Measurements from ENCODE around the gene MAMSTR. TPM values are rescaled to one million over a fixed set of nuclear protein-coding genes. Genes with fewer than 3 reads are reported as not detected.
"Not testable (repeated sequence)": the region's sequence is repeated elsewhere in the genome, so short reads cannot be mapped to it uniquely, and the experiment has no call there.

The MAMSTR gene
- total RNA-seq, 1 donor from 2014 or later, result 3.4 TPM

DNA sequence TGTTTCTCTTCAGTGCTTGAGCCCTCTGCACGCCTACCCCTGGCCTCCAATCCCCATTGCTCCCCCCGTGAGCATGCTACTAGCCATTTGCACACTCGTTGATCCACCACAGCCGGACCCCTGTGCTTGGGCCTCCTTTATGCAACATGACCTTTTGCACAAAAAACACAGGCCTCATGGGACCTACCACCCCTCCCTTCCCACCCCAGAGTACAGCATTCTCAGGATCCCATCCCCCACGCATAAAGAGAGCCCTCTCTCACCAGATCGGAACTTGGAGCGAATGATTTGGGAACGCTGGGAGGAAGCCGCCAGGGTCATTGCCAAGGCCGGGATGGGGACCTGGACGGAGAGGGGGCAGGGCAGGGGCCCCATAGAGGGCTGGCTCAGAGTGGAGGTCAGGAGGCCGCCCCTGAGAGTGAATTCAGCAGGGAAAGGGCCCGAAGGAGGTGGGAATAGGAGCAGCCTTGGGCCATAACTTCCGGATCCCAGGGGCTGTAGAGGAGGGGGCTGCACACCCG, 754 bp downstream of the MAMSTR start:
- no peaks in the 10 kb centered on the region for H3K9me3 ChIP-seq
- H3K27me3 ChIP-seq, result no peaks in the 10 kb centered on the region
- peak overlapping the region; percentile 50 for H3K27ac ChIP-seq
- no peak for DNase-seq (ENCODE audit: extremely low spot score in 2 of 2)
- H3K36me3 ChIP-seq, result no peaks in the 10 kb centered on the region
- TF ChIP-seq POLR2AphosphoS5 (IDR thresholded peaks at IDR 0.05; ENCODE audit: insufficient read depth in 1 of 2, low read depth in 1 of 2) (no peak), POLR2A (IDR thresholded peaks at IDR 0.05) (no peak)
- H3K4me3 ChIP-seq, result no peak overlapping the region
- peaks cover 55% of the 10 kb centered on the region for H3K4me1 ChIP-seq
- intact Hi-C loops (cut with DNase I), result no loop called here

GRCh38 chr19:48718106-48718505, 1.4 kb downstream of the MAMSTR start:
- Histone ChIP-seq H3K27ac (peak overlapping the region; percentile 37), H3K4me1 (peaks cover 61% of the 10 kb centered on the region)
- intact Hi-C loops (cut with DNase I); H3K9me3 ChIP-seq; DNase-seq (ENCODE audit: extremely low spot score in 2 of 2); H3K4me3 ChIP-seq; H3K27me3 ChIP-seq; H3K36me3 ChIP-seq: not testable (repeated sequence)

DNA sequence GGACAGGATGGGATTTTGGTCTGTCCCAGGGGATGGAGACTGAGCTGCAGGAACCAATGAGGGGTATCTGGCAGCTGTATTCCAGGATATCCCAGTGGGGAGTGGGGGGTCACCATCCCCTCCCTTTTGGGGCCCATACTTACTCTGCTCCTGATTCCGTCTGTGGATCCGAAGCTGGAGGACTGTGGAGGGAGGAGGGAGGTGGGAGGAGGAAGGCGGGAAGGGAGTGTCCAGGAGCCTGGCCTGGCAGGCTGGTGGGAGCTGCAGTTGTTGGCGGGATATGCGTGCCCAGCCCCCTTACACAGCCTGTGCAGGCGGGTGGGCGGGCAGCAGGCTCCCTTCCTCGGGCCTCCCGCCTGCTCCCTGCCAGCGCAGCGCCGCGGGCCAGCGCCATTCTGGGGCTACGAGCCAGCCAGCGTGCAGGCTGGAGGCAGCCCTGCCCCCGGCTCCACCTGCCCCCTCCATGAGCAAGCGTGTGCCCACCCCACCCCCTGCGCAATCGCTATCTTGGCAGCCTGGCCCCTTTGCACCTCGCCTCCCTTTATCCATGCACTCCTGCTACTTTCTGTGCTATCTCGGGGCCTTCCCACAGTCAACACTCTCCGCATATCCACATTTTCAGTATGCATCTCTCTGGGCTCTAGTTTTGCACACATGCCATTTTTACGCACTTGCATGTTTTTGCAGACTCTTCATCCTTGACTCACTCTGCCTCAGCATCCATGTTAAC, 2.8 kb downstream of the MAMSTR start:
- Histone ChIP-seq H3K27ac (peak overlapping the region; percentile 95), H3K27me3 (no peaks in the 10 kb centered on the region), H3K36me3 (no peaks in the 10 kb centered on the region), H3K4me3 (peak overlapping the region; percentile 43 to 62), H3K9me3 (no peaks in the 10 kb centered on the region), H3K4me1 (peaks cover 66% of the 10 kb centered on the region)
- intact Hi-C loops (cut with DNase I), result no loop called here
- DNase-seq (ENCODE audit: extremely low spot score in 2 of 2), result no peak
- TF ChIP-seq POLR2A (IDR thresholded peaks at IDR 0.05), result no peak
- TF ChIP-seq POLR2AphosphoS5 (IDR thresholded peaks at IDR 0.05; ENCODE audit: insufficient read depth in 1 of 2, low read depth in 1 of 2), result peak in 1 of 2 donors; percentile 50

DNA sequence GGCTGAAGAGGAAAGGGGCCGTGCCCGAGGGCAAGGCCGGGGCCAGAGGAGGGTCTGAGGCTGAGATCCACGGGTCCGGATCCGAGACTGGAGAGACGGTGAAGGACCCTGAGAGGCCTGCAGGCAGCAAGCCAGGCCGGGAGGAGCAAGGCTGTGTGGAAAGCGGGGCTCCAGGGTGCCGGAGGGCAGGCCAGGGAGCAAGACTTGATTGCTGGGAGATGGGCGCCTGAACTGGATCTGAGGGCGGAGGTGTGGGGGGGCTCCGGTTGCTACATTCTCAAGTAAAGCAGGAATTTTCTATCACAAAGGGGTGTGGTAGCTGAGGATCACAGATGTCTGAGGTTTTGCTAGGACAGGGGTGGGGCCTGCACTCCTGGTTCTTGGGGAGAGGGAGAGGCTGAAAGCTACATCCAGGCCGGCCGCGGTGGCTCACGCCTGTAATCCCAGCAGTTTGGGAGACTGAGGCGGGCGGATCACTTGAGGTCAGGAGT, 3.8 kb downstream of the MAMSTR start:
- TF ChIP-seq POLR2A (IDR thresholded peaks at IDR 0.05) (no peak), POLR2AphosphoS5 (IDR thresholded peaks at IDR 0.05; ENCODE audit: insufficient read depth in 1 of 2, low read depth in 1 of 2) (peak in 1 of 2 donors; percentile 11)
- TF ChIP-seq, protein P1, sequence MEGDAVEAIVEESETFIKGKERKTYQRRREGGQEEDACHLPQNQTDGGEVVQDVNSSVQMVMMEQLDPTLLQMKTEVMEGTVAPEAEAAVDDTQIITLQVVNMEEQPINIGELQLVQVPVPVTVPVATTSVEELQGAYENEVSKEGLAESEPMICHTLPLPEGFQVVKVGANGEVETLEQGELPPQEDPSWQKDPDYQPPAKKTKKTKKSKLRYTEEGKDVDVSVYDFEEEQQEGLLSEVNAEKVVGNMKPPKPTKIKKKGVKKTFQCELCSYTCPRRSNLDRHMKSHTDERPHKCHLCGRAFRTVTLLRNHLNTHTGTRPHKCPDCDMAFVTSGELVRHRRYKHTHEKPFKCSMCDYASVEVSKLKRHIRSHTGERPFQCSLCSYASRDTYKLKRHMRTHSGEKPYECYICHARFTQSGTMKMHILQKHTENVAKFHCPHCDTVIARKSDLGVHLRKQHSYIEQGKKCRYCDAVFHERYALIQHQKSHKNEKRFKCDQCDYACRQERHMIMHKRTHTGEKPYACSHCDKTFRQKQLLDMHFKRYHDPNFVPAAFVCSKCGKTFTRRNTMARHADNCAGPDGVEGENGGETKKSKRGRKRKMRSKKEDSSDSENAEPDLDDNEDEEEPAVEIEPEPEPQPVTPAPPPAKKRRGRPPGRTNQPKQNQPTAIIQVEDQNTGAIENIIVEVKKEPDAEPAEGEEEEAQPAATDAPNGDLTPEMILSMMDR (IDR thresholded peaks at IDR 0.05), result no peak
- Histone ChIP-seq H3K27ac (peak overlapping the region; percentile 95), H3K4me1 (peaks cover 66% of the 10 kb centered on the region), H3K36me3 (no peaks in the 10 kb centered on the region), H3K9me3 (no peaks in the 10 kb centered on the region), H3K4me3 (peak overlapping the region; percentile 58 to 62), H3K27me3 (no peaks in the 10 kb centered on the region)
- intact Hi-C loops (cut with DNase I), result no loop called here
- DNase-seq (ENCODE audit: extremely low spot score in 2 of 2), result no peak

GRCh38 chr19:48714759-48715675, 4.5 kb downstream of the MAMSTR start:
- TF ChIP-seq, protein P1 (IDR thresholded peaks at IDR 0.05), result no peak
- TF ChIP-seq POLR2AphosphoS5 (IDR thresholded peaks at IDR 0.05; ENCODE audit: insufficient read depth in 1 of 2, low read depth in 1 of 2), result no peak
- TF ChIP-seq POLR2A (IDR thresholded peaks at IDR 0.05), result no peak
- DNase-seq (ENCODE audit: extremely low spot score in 2 of 2), result no peak
- no peaks in the 10 kb centered on the region for H3K27me3 ChIP-seq
- peak overlapping the region; percentile 95 for H3K27ac ChIP-seq
- peaks cover 62% of the 10 kb centered on the region for H3K4me1 ChIP-seq
- intact Hi-C loops (cut with DNase I), result no loop called here
- peak overlapping the region; percentile 58 to 62 for H3K4me3 ChIP-seq
- no peaks in the 10 kb centered on the region for H3K36me3 ChIP-seq
- no peaks in the 10 kb centered on the region for H3K9me3 ChIP-seq
